ENCODE data around the gene SCAPER. TPM values are rescaled to one million over a fixed set of nuclear protein-coding genes. Genes with fewer than 3 reads are reported as not detected.

The SCAPER gene
- total RNA-seq, 4 donors from 2014 or later = 19.6 to 35.9 (median 31.8) TPM

DNA sequence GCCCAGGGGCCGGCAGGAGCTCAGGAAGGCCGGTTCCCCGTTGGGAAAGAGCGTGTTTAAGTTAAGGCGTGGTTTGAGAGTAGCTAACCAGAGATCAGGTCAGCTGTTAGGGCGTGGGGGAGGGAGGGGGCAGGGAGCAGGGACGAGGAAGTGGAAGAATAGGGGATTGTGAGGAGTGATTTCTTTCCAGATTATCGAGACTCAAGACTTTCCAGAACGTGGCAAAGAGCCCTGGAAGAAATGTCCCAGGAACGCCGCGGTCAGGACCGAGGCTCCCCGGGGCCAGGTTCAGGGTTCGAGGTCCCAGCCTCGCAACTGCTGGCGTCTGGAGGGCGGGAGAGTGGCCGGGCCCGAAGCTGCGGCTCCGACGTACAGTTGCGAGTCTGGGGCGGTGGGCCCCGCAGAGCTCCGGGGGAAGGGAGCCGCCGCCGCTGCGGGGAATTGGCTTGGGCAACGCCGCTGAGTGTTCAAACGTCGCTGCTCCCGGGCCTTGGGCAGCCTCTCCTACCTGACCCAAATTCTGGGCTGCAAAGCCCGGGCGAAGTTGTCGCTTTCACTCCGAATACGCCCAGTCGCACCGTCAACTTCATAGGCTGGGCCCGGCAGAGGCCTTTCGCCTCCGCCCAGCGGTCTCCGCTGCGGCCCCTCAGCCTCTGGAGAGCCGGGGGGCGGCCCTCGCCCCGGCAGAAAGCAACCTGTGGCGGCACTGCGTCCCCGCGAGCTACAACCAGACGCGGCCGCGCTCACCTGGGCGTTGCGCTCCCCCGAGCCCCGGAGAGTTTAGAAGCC, 559.1 kb downstream of the SCAPER start:
- no peak for ATAC-seq
- TF ChIP-seq CTCF (IDR thresholded peaks at IDR 0.05 in 4 of 5, conservative IDR thresholded peaks at IDR 0.05 in 1 of 5) = no peak
- no peak for TF ChIP-seq POLR2A (IDR thresholded peaks at IDR 0.05)
- H3K27me3 ChIP-seq = peaks cover 72 to 83% (median 82%) of the 10 kb centered on the region in 3 donors
- no peak for DNase-seq
- peak overlapping the region; percentile 0 to 57 (median 38) for H3K4me3 ChIP-seq
- peaks cover 18 to 21% of the 10 kb centered on the region in 2 donors for H3K4me1 ChIP-seq
- intact Hi-C loops (cut with DNase I; ENCODE audit: low total_unique reads) = no loop called here
- peaks cover 0 to 2% of the 10 kb centered on the region in 2 donors for H3K36me3 ChIP-seq
- in situ Hi-C loops (cut with MboI; ENCODE audit: low sequenced_read_pairs in 4 of 4) = loop anchor here in 1 of 4 donors (25.0 kb wide), 1 partner anchor 159 kb away; no protein-coding TSS in a partner anchor
- no peaks in the 10 kb centered on the region for H3K9me3 ChIP-seq
- no peak overlapping the region for H3K27ac ChIP-seq

GRCh38 chr15:76345583-76345879, 559.6 kb downstream of the SCAPER start:
- TF ChIP-seq CTCF (IDR thresholded peaks at IDR 0.05 in 4 of 5, conservative IDR thresholded peaks at IDR 0.05 in 1 of 5) (no peak), POLR2A (IDR thresholded peaks at IDR 0.05) (no peak)
- ATAC-seq = no peak
- Histone ChIP-seq H3K9me3 (no peaks in the 10 kb centered on the region), H3K27ac (no peak overlapping the region), H3K27me3 (peaks cover 78 to 88% (median 88%) of the 10 kb centered on the region in 3 donors), H3K36me3 (peaks cover 0 to 2% of the 10 kb centered on the region in 2 donors), H3K4me3 (no peak overlapping the region), H3K4me1 (peaks cover 24 to 27% of the 10 kb centered on the region in 2 donors)
- intact Hi-C loops (cut with DNase I; ENCODE audit: low total_unique reads) (no loop called here), in situ Hi-C loops (cut with MboI; ENCODE audit: low sequenced_read_pairs in 4 of 4) (loop anchor here in 1 of 4 donors (25.0 kb wide), 1 partner anchor 158 kb away; no protein-coding TSS in a partner anchor)
- no peak for DNase-seq

DNA sequence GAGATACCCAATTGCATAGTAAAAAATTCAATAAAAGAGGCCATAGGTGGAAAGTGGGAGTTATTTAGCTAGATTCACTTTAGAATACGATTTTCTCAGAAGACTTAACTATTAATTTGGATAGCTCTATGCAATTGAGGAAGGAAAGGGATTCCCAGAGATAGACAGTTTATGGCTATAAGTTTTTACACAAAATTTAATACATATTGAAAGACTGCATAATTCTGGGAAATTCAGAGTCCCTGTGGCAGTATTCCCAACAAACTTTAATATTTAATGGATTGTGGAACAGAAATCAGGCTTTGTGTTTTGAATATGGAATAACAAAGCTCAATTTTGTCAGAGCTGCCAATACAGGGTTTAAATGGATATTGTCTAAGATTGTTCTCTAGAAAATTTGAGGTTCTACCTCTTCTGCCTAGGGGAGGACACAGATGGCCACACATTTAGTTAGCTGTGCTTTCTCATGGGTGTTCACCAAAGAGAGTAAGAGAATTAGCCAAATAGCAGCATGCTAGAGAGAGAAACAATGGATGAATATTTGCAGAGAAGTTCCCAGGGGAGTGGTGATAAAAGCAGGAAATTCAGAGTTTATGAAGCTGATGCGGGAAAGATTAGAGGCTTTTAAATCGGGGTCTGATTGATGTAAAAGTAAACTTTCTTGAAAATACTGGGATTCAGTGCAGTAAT, 560.1 kb downstream of the SCAPER start:
- H3K27ac ChIP-seq = no peak overlapping the region
- no peak overlapping the region for H3K4me3 ChIP-seq
- H3K36me3 ChIP-seq = peaks cover 0 to 2% of the 10 kb centered on the region in 2 donors
- TF ChIP-seq CTCF (IDR thresholded peaks at IDR 0.05 in 4 of 5, conservative IDR thresholded peaks at IDR 0.05 in 1 of 5) (no peak), POLR2A (IDR thresholded peaks at IDR 0.05) (no peak)
- DNase-seq = no peak
- intact Hi-C loops (cut with DNase I; ENCODE audit: low total_unique reads) = no loop called here
- in situ Hi-C loops (cut with MboI; ENCODE audit: low sequenced_read_pairs in 4 of 4) = loop anchor here in 1 of 4 donors (25.0 kb wide), 1 partner anchor 158 kb away; no protein-coding TSS in a partner anchor
- peaks cover 83 to 93% (median 93%) of the 10 kb centered on the region in 3 donors for H3K27me3 ChIP-seq
- H3K9me3 ChIP-seq = no peaks in the 10 kb centered on the region
- peaks cover 29 to 32% of the 10 kb centered on the region in 2 donors for H3K4me1 ChIP-seq
- ATAC-seq = no peak

- intact Hi-C loops (cut with DNase I; ENCODE audit: low total_unique reads) (no loop called here), in situ Hi-C loops (cut with MboI; ENCODE audit: low sequenced_read_pairs in 4 of 4) (loop anchor here in 1 of 4 donors (25.0 kb wide), 1 partner anchor 156 kb away; no protein-coding TSS in a partner anchor)
- DNase-seq (no peak), ATAC-seq (no peak)
- H3K9me3 ChIP-seq = no peaks in the 10 kb centered on the region
- no peak for TF ChIP-seq POLR2A (IDR thresholded peaks at IDR 0.05)
- no peak for TF ChIP-seq CTCF (IDR thresholded peaks at IDR 0.05 in 4 of 5, conservative IDR thresholded peaks at IDR 0.05 in 1 of 5)
- peaks cover 98 to 100% (median 98%) of the 10 kb centered on the region in 3 donors for H3K27me3 ChIP-seq
- H3K27ac ChIP-seq = no peak overlapping the region
- H3K4me1 ChIP-seq = peaks cover 34 to 37% of the 10 kb centered on the region in 2 donors
- no peaks in the 10 kb centered on the region for H3K36me3 ChIP-seq
- H3K4me3 ChIP-seq = no peak overlapping the region
Observed at GRCh38 chr15:76343313-76343996, 561.7 kb downstream of the SCAPER start.
